Gastrocnemius medialis (tissue), 4 donors: ENCODE results near the gene CC2D2B.
"Not testable (repeated sequence)": the region's sequence is repeated elsewhere in the genome, so short reads cannot be mapped to it uniquely, and the experiment has no call there.

Experiments used
- CTCF ChIP-seq, 5 experiments: fragments of 450-650 bp in 3 of 5; fragments of 200-600 bp in 2 of 5; sonication (generic) in 2 of 5; IDR thresholded peaks in 4 of 5; conservative IDR thresholded peaks in 1 of 5; 1 replicate in 4 of 5; 2 replicates in 1 of 5; pipeline ENCODE4 v1.5.1; 2016 to 2019; ENCODE audit warnings: antibody characterized with exemption in 5 of 5, mild to moderate bottlenecking in 3 of 5, moderate library complexity in 3 of 5
- POLR2A ChIP-seq, 2 donors: fragments of 450-650 bp; IDR thresholded peaks; one replicate each; pipeline ENCODE4 v1.6.1; 2017; ENCODE audit warnings: antibody characterized with exemption in 2 of 2, mild to moderate bottlenecking in 2 of 2, moderate library complexity in 2 of 2

- not testable (repeated sequence) for TF ChIP-seq CTCF (IDR thresholded peaks at IDR 0.05 in 4 of 5, conservative IDR thresholded peaks at IDR 0.05 in 1 of 5); POLR2A (IDR thresholded peaks at IDR 0.05)
Observed at GRCh38 chr10:96047925-96048324, 140.2 kb downstream of the CC2D2B start.
